ENCODE results near the gene OTOR.

Gene OTOR, protein sequence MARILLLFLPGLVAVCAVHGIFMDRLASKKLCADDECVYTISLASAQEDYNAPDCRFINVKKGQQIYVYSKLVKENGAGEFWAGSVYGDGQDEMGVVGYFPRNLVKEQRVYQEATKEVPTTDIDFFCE

DNA sequence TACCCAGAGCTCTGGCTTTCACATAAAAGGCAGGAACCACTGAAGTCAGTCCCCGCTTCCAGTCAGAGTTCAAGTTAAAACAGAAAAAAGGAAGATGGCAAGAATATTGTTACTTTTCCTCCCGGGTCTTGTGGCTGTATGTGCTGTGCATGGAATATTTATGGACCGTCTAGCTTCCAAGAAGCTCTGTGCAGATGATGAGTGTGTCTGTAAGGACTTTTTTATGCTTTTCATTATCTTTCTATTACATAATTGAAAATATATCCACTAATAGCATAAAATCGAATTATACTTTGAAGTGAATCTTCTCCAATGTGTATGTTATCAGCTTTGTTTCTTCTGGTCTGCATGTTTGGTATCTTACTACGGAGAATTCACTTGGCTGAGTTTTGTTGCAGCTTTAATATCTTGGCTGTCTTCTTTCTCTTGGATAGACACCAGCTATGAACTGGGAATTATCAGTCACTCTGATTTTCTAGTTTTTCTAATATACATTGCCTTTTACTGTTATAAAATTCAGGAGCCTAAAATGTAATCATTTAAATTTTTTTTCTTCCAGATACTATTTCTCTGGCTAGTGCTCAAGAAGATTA lies at the start of gene OTOR:
Gene OTOR (plus strand): TSS at position 51 of the 593 bp plus-strand sequence. CDS start 44 bp downstream, at position 95.
- DNase-seq (ENCODE audit: low read depth, low spot score), result no peak

DNA sequence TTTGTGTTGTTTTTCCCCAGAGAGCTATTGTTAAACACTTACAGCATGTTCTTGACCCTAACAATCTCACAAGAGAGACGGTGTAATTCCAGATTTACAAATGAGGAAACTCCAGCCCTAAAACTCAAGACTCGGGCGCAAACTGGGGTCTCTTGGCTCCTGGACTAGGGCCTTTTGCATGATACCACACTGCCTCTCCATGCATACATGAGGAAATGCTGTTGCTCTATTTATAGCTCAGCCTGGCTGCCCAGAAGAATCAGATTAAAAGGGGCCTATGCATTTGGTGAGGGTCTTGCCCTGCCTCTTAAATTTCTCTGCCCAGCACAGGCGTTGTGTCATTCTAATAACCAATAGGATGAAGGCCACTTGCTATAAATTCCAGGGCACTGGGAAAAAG lies 48.9 kb upstream of the OTOR start:
- no peak for DNase-seq (ENCODE audit: low read depth, low spot score)

DNA sequence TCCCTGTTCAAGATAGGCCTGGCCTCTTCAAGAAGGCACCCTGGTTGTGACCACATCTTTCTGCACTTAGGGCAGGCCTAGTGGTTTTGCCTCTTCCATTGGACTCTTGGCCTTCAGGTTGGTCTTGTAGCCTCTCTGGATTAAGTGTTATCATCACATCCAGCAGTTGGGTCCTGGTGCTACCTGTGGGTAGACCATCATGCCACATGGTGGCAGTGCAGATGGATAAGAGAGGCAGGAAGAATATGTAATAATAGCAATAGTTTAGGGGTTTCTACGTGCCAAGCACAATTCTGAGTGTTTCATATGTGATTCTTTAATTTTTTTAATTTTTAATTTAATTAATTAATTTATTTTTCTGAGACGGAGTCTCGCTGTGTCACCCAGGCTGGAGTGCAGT lies 46.9 kb upstream of the OTOR start:
- no peak for DNase-seq (ENCODE audit: low read depth, low spot score)

DNA sequence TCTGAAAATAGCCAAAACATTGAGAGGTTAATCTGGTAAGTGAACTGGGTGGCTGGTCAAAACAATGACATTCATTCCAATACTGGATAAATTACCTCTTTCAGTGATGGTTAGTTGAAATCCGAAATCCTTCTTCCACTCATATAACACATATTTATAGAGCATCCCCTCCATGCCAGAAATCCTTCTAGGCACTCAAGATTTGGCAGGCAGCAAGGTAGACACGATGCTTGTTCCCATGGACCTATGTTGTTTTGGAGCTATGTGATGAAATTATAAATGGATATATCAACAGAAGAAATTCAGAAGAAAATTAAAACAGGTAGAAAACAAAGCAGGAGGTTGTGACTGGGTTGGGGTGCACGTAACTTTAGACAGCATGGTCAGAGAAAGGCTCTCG lies 44.6 kb upstream of the OTOR start:
- no peak for DNase-seq (ENCODE audit: low read depth, low spot score)

DNA sequence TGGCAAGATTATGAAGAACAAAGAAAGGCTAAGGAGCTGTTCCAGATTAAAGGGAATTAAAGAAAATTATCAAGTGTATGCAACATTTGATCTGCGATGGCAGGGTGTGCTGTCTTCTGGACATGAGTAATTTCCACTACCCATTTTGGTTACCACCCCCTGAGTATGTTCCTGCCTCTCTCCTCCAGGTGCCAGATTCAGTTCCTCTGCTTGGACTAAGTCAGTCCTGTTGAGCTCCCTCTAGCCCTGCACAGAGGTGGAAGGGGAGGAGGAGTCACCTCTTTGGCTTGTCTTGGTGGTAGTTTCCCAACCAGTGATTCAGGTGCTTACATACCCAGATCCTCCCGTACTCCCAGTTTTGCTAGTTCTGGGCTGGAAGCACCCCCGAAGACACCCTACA lies 40.5 kb upstream of the OTOR start:
- no peak for DNase-seq (ENCODE audit: low read depth, low spot score)

DNA sequence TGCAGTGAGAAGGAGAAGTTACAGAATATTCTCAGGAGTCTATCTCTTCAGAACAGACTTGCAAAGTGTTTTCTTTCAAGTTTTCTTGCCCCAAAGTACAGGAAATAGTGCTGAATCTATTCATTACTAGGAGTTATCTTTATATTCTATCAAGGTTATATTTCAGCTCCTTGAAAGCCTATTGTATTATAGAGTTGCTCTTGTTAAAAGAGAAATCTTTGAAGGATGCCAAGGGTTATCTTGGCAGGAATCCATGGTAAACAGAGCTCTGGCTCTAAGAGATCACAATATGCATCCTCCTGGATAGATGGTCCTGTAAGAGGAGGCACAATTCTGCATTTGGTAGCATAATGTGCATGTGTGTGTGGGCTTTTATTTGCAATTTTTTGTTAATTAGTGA lies 39.6 kb upstream of the OTOR start:
- no peak for DNase-seq (ENCODE audit: low read depth, low spot score)

DNA sequence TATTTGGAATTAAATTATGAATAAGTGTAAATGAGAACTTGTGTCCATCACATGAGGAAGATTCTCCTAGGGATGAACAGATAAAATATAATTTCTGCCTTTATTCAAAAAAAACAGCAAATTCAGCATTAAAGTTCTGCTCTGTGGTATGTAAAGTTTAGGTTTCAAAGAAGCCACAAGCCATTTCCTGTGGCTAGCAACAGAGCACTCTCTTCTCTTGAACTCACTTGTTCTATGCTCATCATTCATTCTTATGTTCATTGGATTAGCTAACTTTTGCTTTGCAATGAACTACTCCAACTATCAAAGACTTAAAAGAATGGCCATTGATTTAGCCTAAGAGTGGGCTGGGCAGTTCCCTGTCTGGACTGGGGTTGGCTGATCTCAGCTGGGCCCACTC lies 39.1 kb upstream of the OTOR start:
- DNase-seq (ENCODE audit: low read depth, low spot score), result no peak

DNA sequence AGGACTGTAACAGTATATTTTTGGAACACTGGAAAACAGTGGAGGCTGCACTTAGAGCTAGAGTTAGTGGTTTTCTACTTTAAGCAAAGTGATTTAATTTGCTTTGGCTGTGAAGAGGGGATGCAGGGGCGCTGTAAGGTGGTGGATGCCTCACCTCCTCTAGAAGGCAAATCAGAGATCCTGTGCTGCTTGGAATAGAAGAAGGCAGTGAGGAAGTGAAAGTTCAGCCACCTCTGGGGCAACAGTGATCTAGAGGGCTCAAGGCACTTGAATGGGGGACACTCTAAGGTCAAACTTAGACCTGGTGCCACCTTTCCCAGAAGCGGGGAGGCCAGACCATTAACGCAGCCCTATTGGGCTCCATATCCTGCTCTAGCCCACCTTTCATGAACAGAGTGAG lies 37.4 kb upstream of the OTOR start:
- DNase-seq (ENCODE audit: low read depth, low spot score), result no peak

DNA sequence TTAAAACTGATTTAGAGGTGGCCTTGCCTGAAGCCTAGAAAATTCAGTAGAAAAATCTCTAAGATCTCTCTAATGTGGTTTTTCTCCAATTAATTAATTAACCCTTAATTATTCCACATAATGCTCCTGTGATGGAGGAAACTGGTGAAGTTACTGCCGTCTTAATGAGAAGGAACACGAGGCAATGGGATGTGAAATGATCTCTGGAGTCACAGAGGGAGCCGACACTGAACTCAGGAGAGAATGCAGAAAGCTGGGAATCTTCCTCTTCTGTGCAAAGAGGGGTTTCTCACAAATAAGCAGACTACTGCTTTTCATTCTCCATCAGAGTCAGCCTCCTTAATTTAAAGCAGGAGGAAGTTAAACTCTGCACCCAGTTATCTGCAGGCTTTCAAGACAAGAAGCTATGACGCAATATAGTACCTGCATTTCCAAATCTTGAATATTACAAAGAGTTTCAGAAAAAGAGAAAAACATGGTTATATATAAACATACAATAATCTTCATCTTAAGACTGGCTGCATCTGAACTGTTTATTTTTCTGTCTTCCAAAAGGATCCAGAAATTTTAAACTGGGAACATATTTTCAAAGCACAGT lies 36.4 kb upstream of the OTOR start:
- DNase-seq (ENCODE audit: low read depth, low spot score), result no peak

DNA sequence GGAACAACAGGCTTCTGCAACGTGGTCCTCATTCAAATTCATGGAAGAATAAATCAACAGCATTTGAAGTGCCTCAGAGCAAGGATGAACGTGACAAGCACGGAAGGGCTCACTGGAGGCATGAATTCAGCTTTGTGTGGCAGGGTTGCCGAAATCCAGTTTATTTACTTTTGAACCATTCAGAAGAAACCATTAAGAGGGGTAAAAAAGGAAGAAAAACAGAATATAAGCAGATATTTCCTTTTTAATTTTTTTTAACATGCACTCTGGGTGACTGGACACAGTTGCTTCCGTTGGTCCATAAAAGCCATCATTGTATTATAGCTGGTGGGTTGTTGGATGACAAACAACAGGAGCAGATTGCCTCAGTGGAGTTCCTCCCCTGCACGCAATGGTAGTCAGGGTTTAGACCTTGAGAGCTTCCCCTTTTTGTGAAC lies 35.6 kb upstream of the OTOR start:
- DNase-seq (ENCODE audit: low read depth, low spot score), result no peak

DNA sequence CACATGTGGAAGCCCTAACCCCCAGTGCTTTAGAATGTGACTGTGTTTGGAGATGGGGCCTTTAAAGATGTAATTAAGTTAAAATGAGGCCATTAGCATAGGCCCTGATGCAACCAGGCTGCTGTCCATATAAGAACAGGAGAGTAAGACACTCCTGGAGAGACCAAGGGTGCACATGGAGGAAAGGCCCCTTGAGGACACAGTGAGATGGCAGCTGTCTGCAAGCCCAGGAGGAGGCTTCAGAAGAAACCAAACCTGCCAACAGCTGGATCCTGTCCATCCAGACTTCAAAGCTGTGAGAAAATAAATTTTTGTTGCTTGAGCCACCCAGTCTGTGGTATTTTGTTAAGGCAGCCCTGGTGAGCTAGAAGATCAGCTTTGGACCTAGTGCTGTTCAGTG lies 35.1 kb upstream of the OTOR start:
- DNase-seq (ENCODE audit: low read depth, low spot score), result no peak

DNA sequence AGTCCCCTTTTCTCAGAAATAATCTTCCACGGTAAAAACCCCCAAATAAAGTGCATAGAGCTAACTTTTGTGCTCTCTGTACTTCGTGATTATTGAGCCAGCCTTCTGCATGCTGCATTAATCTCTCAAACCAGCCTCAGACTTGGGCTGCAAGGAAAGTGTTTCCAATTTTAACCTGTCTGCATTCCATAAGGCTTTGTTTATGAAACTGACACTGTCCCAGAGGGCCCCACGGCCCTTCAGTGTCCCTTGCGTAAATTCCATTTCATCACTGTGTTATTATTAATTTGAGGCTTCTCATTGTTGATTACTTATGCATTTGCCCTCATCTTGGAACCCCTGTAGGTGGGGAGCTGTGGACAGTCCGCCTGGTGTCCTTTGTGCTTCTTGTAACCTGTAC lies 33.9 kb upstream of the OTOR start:
- DNase-seq (ENCODE audit: low read depth, low spot score), result no peak

DNA sequence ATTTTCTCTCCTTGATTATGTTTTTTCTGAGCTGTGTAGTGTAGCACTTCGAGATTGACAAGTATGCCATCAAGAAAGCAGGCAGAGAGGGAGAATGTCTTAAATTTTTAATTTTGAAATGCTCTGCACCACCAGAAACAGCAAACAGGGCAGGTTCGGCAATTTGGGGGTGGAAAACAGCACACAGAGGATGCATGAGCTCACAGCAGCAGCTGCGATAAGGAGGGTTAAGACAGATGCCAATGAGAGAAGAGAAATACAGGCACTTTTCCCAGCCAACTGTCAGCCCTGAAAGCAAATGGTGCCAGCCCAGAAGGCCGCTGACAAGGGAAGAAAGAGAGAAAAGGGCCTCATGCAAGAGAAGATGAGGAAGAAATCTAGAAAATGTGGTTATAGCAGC lies 33.4 kb upstream of the OTOR start:
- DNase-seq (ENCODE audit: low read depth, low spot score), result no peak

DNA sequence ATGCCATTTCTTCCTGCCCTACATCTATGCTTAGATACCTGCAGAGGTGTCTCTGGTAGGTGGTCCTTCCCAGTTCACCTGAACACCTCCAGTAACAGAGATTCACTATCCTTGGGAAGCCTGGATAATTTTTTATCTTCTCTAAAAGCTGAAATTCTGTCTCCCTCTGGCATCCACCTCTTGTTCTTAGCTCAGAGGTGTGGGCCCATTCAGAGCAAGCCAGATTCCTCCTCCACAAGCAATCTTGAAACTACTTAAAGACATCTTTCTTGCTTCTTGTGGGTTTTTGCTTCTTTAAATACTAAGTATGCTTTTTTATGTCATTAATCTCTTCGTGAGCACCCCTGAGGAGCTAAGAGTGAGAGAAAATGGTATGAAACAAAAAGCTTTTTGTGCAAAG lies 28.7 kb upstream of the OTOR start:
- no peak for DNase-seq (ENCODE audit: low read depth, low spot score)

DNA sequence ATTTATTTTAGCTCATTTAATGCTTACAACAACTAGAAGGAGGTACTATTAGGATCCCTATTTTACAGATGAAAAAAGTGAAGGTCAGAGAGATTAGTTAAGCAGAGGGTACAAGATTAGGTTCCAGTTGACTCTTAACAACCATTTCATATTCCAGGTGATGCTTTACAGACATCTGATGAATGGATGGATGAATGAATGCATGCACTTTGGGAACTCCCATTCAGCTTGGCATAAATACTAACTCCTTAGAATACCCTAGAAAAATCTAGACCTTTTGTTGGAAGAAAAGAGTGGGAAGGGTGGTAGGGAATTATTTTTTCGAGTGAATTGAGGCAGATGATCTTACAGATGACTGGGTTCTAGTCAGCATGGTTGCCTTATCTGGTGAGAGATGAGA lies 19.1 kb upstream of the OTOR start:
- no peak for DNase-seq (ENCODE audit: low read depth, low spot score)

DNA sequence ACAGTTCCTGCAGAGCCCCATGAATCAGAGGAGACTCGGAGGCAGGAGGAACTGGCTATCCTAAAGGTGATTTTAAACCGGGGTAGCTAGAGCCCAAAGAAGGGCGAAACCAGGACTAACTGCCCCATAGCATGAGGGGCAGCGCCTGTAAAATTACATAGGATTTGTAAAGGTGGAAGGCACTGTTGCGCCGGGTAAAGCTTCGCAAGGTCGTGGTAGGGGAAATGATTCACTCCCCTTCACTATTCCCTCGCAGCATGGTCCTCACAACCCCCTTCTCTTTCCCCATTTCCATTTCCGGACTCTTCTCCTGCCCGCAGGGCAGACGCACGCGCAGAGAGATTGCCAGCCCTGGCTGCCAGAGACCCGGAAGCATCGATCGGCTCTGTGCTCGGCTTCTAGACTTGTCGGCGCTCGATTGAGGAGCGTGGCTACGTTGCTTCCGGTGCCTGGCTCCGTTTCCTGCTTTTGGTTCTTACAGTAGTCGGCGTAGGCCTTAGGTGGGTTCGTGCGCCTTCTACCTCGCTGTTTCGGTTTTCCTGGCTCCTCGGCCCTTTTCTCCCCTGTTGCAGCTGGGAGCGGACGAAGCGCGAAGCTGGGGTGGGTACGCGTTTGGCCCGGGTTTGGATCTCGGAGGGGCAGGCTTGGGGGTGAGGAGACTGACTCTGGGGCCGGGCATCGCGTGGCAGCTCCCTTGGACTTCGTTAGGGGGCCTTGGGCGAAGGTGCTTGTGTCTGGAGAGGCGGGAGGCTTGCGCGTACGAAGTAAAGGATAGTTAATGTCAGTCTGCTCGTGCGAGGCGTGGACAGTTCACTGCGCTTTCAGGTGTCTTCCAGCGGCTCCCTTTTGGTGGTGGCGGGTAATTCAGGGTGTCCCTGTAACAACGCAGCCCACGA lies 18.3 kb upstream of the OTOR start, which contains the start of gene SNRPB2:
Gene SNRPB2 (plus strand): TSS at position 462 of the 896 bp plus-strand sequence. CDS start 1,677 bp downstream, outside the sequence.
- peak; percentile 89 for DNase-seq (ENCODE audit: low read depth, low spot score)

DNA sequence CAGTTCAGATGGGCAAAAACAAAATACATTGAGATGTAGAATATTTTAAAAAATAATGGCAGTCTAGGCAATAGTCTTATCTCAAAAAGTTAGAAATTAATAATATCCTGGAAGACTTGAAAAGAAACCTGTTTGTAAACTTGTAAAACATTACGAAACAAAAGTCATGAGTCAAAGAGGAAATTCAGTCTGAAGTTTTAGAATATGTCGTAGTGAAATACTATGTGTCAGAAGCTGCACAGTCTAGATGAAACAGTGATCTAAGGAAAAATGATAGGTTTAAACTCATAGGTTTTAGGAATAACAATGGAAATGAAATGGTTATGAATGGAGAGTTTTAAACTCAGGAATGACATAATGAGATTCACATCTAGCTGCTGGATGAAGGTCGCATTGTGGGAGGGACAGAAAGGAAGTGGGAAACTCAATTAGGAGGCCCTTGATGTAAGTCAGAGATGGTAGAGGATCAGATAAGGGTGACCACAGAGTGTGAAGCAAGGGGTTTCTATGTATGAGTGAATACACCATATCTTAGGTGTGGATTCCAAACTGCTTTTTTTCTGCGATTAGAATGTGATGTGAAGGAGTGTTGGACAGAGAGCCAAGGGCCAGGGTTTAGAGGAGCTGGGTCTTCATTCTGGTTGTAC lies 15.5 kb upstream of the OTOR start:
- no peak for DNase-seq (ENCODE audit: low read depth, low spot score)

DNA sequence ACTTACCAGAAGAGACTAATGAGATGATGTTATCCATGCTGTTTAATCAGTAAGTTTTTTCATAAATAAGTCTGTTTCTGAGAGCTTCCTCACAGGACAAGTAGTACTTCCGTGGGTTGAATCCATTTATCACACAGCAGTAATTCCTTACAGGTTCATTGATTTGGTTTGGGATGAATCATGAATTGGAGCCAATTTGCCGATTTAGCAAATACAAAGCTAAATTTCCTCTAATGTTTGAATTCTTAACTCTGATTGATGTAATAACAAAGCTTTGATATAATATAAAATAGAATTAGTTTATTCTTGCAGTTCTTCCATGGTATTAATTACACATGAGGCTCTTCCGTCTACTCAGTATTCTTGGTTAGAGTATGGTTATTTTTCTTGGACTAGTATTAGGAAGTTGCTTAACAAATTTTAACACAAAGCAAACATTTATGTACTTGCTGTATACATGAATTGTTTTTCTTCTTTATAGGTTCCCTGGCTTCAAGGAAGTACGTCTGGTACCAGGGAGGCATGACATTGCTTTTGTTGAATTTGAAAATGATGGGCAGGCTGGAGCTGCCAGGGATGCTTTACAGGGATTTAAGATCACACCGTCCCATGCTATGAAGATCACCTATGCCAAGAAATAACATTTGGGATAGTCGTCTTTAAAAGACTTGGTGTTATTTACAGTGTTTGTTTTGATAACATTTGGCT lies 7.6 kb upstream of the OTOR start:
- DNase-seq (ENCODE audit: low read depth, low spot score), result no peak

DNA sequence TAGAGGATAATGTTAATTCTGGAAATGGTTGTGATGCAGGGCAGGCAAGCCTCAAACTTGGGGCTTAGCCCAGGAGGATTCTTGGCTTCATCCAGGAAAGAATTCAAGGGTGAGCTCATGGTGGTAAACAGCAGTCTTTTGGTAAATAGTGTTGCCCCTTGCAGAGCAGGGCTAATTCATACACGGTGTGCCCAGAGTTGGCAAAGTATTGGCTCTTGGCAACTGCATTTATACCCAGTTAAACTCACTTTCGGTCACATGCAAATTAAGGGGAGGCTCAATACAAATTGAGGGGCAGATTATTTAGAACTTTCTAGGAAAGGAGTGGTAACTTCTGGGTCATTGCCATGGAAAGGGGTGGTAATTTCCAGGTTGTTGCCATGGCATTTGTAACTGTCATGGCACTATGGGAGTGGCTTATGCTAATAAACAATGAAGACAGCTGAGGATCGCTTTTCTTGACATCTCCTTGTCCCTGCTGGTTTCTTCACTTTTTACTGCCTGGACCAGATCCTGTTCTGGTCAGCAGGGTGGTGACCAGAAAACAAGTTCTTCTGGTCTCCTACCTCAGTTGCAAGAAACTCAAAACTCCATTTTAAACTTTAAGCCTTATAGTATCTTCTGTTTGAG lies 3.9 kb upstream of the OTOR start:
- DNase-seq (ENCODE audit: low read depth, low spot score), result no peak

DNA sequence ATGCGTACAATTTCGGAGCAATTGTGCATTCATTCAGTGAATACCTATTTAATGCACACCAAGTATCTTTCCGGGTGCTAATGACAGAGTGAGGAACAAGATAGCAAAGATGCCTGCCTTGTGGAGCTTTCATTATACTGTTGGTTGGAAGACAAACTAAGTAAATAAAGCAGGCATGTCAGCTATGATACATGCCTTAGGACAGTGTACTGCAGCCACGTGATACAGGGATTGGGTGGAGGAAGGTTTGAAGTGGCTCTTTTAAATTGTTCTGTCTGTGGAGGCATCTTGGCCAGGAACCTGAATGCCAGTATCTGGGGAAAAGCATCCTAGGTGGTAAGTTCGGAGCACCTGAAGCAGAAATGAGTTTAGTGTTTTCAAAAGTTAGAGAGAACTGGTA lies 3.0 kb upstream of the OTOR start:
- no peak for DNase-seq (ENCODE audit: low read depth, low spot score)

DNA sequence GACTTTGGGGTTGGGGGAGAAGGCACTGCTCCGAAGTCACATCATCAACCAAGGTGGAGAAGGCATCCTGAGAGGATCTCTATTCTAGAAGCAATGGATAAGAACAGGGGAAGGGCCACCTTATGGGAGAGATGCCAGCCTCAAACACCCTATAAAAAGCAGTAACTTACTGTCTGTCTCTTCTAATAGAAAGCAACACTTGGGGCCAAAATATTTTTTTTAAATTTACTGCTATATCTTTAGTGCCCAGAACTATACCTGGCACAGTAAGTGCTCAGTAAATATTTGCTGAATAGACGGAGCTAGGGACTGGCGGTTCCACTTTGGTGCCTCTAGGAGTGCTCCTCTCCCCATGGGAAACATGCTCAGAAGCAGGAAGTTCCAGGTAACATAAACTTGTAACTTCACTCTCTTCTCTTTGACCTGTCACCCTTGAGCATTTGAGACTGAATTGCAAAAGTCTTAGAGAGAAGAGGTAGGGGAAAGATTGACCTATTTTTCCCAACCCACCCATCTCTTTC lies 807 bp upstream of the OTOR start:
- DNase-seq (ENCODE audit: low read depth, low spot score), result no peak
